Stimulated activated CD8-positive, alpha-beta memory T cell treated with anti-CD3 and anti-CD28 coated beads, Interleukin-12 subunit alpha, Interleukin-12 subunit beta, amount 100 ng/mL, for 4 hours (primary cell): Measurements from ENCODE around the gene SERINC2.
"Not testable (repeated sequence)": the region's sequence is repeated elsewhere in the genome, so short reads cannot be mapped to it uniquely, and the experiment has no call there.

ENCODE experiments used
- DNase-seq: peaks from one replicate; pipeline ENCODE4 v3.0.0-alpha.2; 2020; ENCODE audit warnings: low read depth

SERINC2 gene

DNA sequence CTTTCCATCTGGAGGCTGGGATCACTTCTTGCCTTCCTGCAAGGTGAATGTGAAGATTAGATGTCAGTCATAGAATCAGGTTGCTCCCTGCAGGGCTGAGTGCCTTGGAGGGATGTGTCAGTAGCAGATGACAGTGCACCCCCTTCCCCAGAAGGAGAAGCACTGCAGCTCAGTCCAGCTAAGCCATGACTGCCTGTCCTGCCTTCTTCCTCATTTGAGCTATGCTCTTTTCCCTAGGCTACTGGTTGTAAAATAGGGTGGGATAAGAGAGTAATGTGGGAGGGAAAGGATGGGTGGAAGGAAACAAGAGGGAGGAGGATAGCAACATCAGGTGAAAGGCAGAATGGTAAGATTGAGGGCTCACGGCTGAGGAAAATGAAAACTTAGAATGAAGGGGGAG, 29.0 kb upstream of the SERINC2 start:
- DNase-seq: no peak

GRCh38 chr1:31386576-31387243, 26.3 kb upstream of the SERINC2 start:
- DNase-seq: not testable (repeated sequence)

GRCh38 chr1:31387612-31388011, 25.4 kb upstream of the SERINC2 start:
- no peak for DNase-seq

- DNase-seq: no peak
Measured at GRCh38 chr1:31389616-31390015, 23.4 kb upstream of the SERINC2 start.

- no peak for DNase-seq
Measured at GRCh38 chr1:31390071-31390470, 22.9 kb upstream of the SERINC2 start.

- no peak for DNase-seq
Measured at GRCh38 chr1:31393463-31393862, 19.6 kb upstream of the SERINC2 start.

- peak; percentile 49 for DNase-seq
Measured at GRCh38 chr1:31394584-31395193, 18.3 kb upstream of the SERINC2 start.

DNA sequence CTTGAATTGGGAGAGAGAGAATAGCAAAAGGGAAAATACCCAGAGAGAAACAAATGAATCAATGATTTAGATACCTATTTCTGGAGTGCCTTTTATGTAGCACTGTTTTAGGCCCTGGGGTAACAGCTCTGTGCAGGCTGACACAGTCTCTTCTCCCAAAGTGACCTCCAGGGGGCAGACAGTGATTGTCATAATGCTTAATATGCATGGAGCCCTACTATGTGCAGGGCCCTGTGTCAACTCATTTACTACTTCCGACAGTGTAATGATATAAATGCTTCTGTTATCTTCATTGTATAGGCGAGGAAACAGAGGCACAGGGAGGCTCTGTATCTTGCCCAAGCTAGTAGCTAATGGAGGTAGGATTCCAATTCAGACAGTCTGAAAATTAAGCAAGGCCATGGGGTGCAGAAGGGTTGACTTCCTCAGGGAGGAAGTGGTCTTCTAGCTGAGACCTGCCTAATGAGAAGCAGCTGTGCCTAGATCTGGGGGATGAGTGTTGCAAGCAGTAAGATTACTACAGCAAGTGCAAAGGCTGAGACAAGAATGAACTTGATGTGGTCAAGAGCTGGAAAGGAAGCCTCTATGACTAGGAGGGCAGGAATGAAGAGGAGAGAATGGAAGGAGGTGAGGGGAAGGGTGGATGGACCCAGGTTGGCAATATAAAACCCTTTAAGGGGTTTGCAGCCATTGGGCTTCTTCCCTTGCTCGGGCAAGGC, 16.2 kb upstream of the SERINC2 start:
- DNase-seq: no peak

DNA sequence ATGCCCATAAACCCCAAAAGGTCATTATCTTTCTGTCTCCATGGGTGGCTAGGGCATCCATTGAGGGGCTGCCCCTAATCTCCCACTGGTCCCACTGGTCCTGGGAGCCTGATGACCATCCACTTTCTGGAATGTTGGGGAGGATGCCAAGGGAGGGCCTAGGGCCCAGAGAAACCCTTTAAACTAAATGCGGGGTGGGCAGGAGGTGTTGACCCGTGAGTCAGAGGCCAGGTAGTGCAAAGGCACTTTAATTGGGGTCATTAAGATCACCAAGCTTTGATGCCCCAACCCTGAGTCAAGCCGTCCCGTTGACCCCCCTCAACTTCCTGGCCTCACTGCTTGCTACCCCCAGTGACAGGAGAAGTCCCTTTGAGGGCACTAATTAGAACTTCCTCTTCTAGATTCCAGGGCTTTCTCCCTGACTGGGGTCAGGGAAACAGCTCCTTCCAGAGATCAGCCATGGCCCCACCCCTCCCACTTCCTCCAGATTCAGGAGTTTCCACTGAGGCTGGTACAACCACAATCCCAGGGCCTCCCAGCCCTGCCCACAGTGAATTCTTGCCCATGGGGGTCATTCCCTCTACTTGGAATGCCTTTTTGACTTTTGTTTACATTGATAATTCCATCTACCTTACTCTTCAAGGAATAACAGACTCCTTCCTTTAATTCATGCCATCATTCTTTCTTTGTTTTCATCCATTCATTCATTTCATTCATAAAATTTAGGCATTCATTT, 15.5 kb upstream of the SERINC2 start:
- no peak for DNase-seq

DNA sequence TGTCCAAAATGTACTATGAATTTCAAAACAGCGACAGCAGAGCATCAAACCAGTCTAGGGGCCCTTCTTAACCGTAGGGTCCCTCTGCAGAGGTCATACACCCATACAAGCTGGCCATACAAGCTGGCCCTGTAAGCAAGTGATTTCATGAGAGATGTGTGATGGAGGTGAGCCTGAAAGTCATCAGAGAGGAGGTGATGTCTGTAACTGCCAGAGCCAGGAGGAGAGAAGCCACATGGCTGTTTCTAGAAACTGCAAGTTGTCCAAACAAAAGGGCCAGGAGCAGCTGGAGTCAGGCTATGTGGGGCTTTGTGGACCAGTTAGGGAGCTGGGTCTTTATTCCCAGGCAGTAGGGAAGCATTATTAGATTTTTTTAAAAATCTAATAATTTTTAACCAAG, 14.8 kb upstream of the SERINC2 start:
- DNase-seq: no peak

DNA sequence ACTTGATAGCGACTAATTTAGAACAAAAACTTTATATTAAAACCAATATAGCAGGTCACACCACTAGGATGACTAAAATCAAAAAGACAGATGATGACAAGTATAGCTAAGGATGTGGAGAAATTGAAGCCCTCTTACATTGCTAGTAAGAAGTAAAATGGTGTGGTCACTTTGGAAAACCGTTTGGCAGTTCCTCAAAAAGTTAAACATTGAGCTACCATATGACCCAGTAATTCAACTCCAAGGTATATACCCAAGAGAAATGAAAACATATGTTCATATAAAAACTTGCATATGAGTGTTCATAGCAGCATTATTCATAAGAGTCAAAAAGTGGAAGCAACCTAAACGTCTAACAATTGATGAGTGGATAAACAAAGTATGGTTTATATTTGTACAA, 13.0 kb upstream of the SERINC2 start:
- DNase-seq: no peak

- DNase-seq: no peak
Measured at GRCh38 chr1:31400393-31400792, 12.6 kb upstream of the SERINC2 start.

DNA sequence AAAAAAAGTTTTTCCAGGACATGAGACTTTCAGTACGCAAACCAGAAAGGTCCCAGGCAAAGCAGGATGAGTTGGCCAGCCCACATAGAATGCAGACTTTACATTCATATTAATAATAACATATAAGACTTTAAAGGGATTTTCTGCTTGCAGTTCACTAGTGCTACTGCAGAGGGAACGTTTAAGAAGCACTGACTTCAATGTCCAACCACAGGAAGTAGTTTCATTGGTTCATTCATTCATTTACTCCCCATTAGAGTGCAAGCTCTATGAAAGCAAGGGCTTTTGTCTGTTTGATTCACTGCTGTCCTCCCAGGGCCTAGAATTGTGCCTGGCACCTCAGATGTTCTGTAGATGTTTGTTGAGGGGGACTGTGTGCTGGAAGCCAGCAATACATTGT, 11.8 kb upstream of the SERINC2 start:
- no peak for DNase-seq

DNA sequence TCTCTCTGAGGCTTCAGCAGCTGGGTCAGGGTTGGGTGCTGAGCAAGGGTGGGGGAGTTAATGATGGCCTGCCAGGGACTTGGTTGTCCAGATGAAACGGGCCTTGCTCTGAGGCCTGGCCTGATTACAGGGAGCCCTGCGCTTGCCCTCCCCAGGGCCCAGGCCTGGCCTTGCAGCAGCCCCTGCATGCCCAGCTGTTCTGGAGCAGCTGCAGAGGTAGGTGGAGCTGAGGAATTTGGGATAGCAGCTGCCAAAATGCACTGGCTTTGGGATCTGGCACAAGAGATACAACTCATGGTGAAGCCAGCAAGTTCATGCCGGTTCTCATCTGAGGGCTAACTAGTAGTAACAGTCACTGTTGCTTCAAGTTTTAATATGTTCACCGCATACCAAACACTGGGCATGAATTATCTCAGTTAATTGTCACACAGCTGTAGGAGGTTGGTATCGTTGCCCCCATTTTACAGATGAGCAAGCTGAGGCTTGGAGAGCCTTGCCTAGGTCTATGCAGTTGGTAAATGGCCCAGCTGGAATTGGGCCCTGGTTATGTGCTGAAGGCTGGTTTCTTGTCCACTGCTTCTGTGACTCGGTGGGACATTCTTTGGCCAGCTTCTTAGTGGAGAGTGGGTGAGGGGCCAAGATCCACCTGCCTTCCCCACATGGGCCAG, 7.3 kb upstream of the SERINC2 start:
- DNase-seq: no peak

DNA sequence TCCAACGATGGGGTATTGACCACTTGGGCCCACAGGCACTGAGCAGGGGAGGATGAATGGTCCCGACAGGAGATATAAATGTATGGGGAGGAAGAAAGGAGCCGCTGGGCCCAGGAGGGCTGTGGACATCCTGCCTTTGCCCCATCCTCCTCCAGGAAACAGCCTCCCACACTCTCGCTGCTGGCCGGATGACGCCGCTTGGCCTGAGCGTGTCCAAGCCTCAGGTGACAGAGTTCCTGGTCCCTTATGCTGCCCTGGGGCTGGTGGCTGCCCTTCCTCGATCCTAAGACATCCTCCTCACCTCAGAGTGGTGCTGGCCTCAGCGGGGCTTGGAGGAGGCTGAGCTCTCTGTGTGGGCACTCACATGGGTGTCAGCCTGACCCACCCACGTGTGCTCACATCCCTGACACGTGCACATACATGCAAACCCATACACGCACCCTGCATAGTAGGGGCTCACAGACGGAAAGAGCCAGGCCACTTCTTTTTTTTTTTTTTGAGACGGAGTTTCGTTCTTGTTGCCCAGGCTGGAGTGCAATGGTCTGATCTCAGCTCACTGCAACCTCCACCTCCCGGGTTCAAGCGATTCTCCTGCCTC, 5.9 kb upstream of the SERINC2 start:
- DNase-seq: no peak

DNA sequence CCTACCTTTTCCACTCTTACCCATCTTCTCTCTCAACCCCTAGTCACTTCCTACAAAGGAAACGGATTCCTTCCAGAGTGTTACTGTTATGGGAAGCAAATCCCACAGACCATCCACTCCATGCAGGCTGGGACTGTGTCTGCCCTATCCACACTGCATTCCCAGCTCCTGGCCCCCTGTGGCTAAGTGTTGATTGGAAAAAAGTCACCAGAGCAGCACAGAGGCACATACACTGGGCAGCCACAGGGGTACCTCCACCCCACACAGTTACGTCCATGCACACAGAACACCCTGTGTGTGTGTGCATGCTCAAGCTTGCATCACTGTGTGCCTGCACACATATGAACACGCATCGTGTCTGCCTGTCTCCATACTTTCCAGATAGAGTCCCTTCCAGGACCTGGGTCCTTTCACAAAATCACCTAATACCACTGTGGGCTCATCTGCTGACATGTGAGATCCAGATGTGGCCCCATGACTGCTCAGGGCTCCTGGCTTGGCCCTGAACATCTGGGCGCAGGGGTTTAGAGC, 4.2 kb upstream of the SERINC2 start:
- no peak for DNase-seq

- DNase-seq: no peak
Measured at GRCh38 chr1:31409946-31410858, 2.8 kb upstream of the SERINC2 start.

DNA sequence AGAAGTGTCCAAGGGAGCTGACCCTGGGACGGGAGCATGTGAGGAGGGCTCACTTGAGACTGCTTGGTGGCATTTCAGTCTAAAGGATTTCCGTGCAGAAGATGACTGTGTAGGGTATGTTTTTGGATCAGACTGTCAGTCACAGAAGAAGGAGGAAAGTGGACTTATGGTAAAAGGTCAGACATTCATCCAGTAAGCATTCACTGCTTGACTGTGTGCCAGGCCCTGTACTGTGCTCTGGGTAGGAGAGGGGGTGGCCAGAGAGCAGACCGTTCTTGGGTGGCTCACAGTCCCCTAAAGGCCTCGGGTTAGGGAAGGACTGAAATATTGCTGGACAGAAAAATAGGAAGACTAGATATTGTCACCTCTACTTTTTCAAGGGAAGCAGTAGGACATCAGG, 2.1 kb upstream of the SERINC2 start:
- DNase-seq: no peak

- DNase-seq: no peak
Measured at GRCh38 chr1:31412205-31412604, 808 bp upstream of the SERINC2 start.

- DNase-seq: no peak
Measured at GRCh38 chr1:31413405-31414001, 490 bp downstream of the SERINC2 start.
